Endothelial cell of umbilical vein (primary cell): ENCODE data around the gene SYNDIG1. TPM values are rescaled to one million over a fixed set of nuclear protein-coding genes. Genes with fewer than 3 reads are reported as not detected.

ENCODE experiments used
- BruUV-seq: library from RNA; stranded (reverse); fragments of 400-500 nt; replicated peaks from 2 replicates; lab custom pipeline; 2021; lab: Mats Ljungman, UMichigan
- CTCF ChIA-PET: fragments of 300-600, 350-600 bp; sonication (Branson Sonifier 250); formaldehyde crosslinking; loops from one replicate; lab custom pipeline; 2021; ENCODE audit warnings: antibody characterized with exemption, inconsistent platforms; lab: Charles Lee
- POLR2A ChIA-PET: fragments of 300-600, 350-600 bp; sonication (Branson Sonifier 250); formaldehyde crosslinking; loops from one replicate; lab custom pipeline; 2021; ENCODE audit warnings: antibody characterized with exemption, inconsistent platforms; lab: Charles Lee
- DNase-seq: peaks from one replicate; pipeline ENCODE4 v3.0.0-alpha.2; 2011; ENCODE audit warnings: low read depth, low spot score
- FAIRE-seq: peaks from 2 replicates; lab custom pipeline; 2011; peaks lifted over from hg19 to GRCh38; lab: Jason Lieb, UNC
- H2AFZ ChIP-seq: 2 replicates; pipeline ENCODE4 v1.6.0; 2012; ENCODE audit warnings: low read depth, low read length, control low read depth, inconsistent platforms
- H3K27ac ChIP-seq: 2 replicates; pipeline ENCODE4 v1.5.1; 2011; ENCODE audit warnings: low read depth, mild to moderate bottlenecking, control low read depth, low read length, moderate library complexity; ENCODE audit not compliant: insufficient read depth
- H3K27me3 ChIP-seq, 2 experiments: 2 replicates each; pipeline versions ENCODE4 v1.6.0 to v1.6.1; 2011; ENCODE audit warnings: low read length in 2 of 2, mixed read lengths in 1 of 2; ENCODE audit not compliant: control insufficient read depth in 2 of 2, insufficient read depth in 2 of 2
- H3K36me3 ChIP-seq, 2 experiments: 2 replicates in 1 of 2; 3 replicates in 1 of 2; pipeline ENCODE4 v1.5.1; 2011; ENCODE audit warnings: low read length in 2 of 2, mild to moderate bottlenecking in 1 of 2, moderate library complexity in 1 of 2; ENCODE audit not compliant: control insufficient read depth in 2 of 2, insufficient read depth in 2 of 2; ENCODE audit errors: extremely low read depth in 1 of 2
- H3K4me1 ChIP-seq: 3 replicates; pipeline ENCODE4 v1.5.1; 2011; ENCODE audit warnings: mild to moderate bottlenecking, low read length; ENCODE audit not compliant: control insufficient read depth, insufficient read depth; ENCODE audit errors: extremely low read depth
- H3K4me2 ChIP-seq: 2 replicates; pipeline ENCODE4 v1.6.1; 2011; ENCODE audit warnings: low read length, control low read depth, mixed read lengths; ENCODE audit not compliant: insufficient read depth
- H3K4me3 ChIP-seq, 3 experiments: fragments of 200-600 bp in 1 of 3; sonication (generic), shearing (Covaris generic) in 1 of 3; replicated peaks in 1 of 3; 2 replicates each; pipeline ENCODE4 v1.5.1; 2011 to 2016; ENCODE audit warnings: control low read depth in 3 of 3, low read length in 3 of 3, mild to moderate bottlenecking in 2 of 3, inconsistent platforms in 1 of 3, low read depth in 1 of 3, moderate library complexity in 1 of 3; ENCODE audit not compliant: insufficient read depth in 1 of 3
- H3K79me2 ChIP-seq: 2 replicates; pipeline ENCODE4 v1.6.0; 2012; ENCODE audit warnings: low read length, inconsistent platforms; ENCODE audit not compliant: control insufficient read depth, insufficient read depth
- H3K9ac ChIP-seq: replicated peaks from 2 replicates; pipeline ENCODE3; 2011; ENCODE audit warnings: low read length, control low read depth; ENCODE audit not compliant: insufficient read depth; ENCODE audit errors: extremely low read depth
- H3K9me1 ChIP-seq: replicated peaks from 3 replicates; pipeline ENCODE4 v1.6.0; 2011; ENCODE audit warnings: mild to moderate bottlenecking, low read length; ENCODE audit not compliant: control insufficient read depth, insufficient read depth; ENCODE audit errors: extremely low read depth
- H3K9me3 ChIP-seq: replicated peaks from 2 replicates; pipeline ENCODE4 v1.5.1; 2012; ENCODE audit warnings: low read length, inconsistent platforms; ENCODE audit not compliant: control insufficient read depth, insufficient read depth
- H4K20me1 ChIP-seq: replicated peaks from 2 replicates; pipeline ENCODE3; 2011; ENCODE audit warnings: mild to moderate bottlenecking, low read length; ENCODE audit not compliant: control insufficient read depth, insufficient read depth; ENCODE audit errors: extremely low read depth
- CTCF ChIP-seq, 2 donors: IDR thresholded peaks; 1 replicate in 1 of 2; 2 replicates in 1 of 2; pipeline ENCODE4 v1.5.1; 2011; ENCODE audit warnings: low read length in 2 of 2, mild to moderate bottlenecking in 2 of 2, moderate library complexity in 2 of 2, control low read depth in 1 of 2, inconsistent platforms in 1 of 2, low read depth in 1 of 2; ENCODE audit not compliant: insufficient read depth in 1 of 2; ENCODE audit errors: extremely low read depth in 1 of 2
- EZH2 ChIP-seq: IDR thresholded peaks from 2 replicates; pipeline ENCODE4 v1.6.1; 2012; ENCODE audit warnings: borderline replicate concordance, low read depth, mild to moderate bottlenecking, moderate library complexity, low read length, inconsistent platforms; ENCODE audit not compliant: severe bottlenecking
- FOS ChIP-seq: IDR thresholded peaks from 2 replicates; pipeline ENCODE4 v1.6.1; 2011; ENCODE audit warnings: mild to moderate bottlenecking, low read length, moderate library complexity, borderline replicate concordance; ENCODE audit not compliant: insufficient read depth
- GATA2 ChIP-seq: IDR thresholded peaks from 2 replicates; pipeline ENCODE4 v1.7.0; 2011; ENCODE audit warnings: low read depth, mild to moderate bottlenecking, moderate library complexity, mixed read lengths, low read length; ENCODE audit not compliant: insufficient read length, insufficient read depth
- JUN ChIP-seq: IDR thresholded peaks from 2 replicates; pipeline ENCODE4 v1.6.1; 2011; ENCODE audit warnings: borderline replicate concordance, low read depth; ENCODE audit not compliant: insufficient read length, insufficient read depth
- MAX ChIP-seq: IDR thresholded peaks from 2 replicates; pipeline ENCODE4 v1.6.1; 2011; ENCODE audit not compliant: insufficient read depth, insufficient read length
- MYC ChIP-seq: IDR thresholded peaks from one replicate; pipeline ENCODE4 v1.6.1; 2011; ENCODE audit warnings: mild to moderate bottlenecking, low read depth, low read length
- POLR2A ChIP-seq: IDR thresholded peaks from 2 replicates; pipeline ENCODE4 v1.6.1; 2012; ENCODE audit warnings: low read depth, mild to moderate bottlenecking, control low read depth, low read length
- POLR2AphosphoS5 ChIP-seq: IDR thresholded peaks from 2 replicates; pipeline ENCODE4 v1.6.1; 2012; ENCODE audit warnings: low read depth, mild to moderate bottlenecking, control low read depth, low read length, moderate library complexity; ENCODE audit not compliant: insufficient read depth
- dilution Hi-C: fragments of 300-500 bp; cut with MboI; formaldehyde crosslinking; loops from one replicate; pipeline ENCODE4 v1.15.0; 2019; ENCODE audit warnings: low sequenced_read_pairs; ENCODE audit not compliant: extremely low pct_ligation_motif_present
- intact Hi-C: fragments of 100-400 bp; cut with micrococcal nuclease; formaldehyde crosslinking; loops from one replicate; pipeline ENCODE4 v1.10.0; 2022
- polyA plus RNA-seq, 4 experiments: library from polyadenylated mRNA; depleted of rRNA in 3 of 4; stranded (reverse) in 3 of 4; unstranded in 1 of 4; fragments of >200 nt; gene quantifications; 2 replicates each; pipeline versions ENCODE4 v1.2.1 to v1.2.3, GENCODE V29; 2011 to 2012; ENCODE audit warnings: missing spikeins in 1 of 4
- total RNA-seq: library from RNA; stranded (reverse); gene quantifications from 2 replicates; pipeline ENCODE4 v1.2.3, GENCODE V29; 2021

Gene SYNDIG1
- total and polyA plus RNA-seq, 2 donors (not counting 3 experiments of a cell fraction or from before 2014, with no cell fraction given), result not detected

GRCh38 chr20:24522452-24523330, 53.3 kb downstream of the SYNDIG1 start:
- BruUV-seq, result no TSS peak
- dilution Hi-C loops (no loop called here), intact Hi-C loops (no loop called here)
- no peak overlapping the region for H3K27ac ChIP-seq
- H3K9me3 ChIP-seq, result peaks cover 2% of the 10 kb centered on the region
- TF ChIP-seq JUN (no peak), MAX (no peak), GATA2 (no peak), POLR2A (no peak)
- no peak overlapping the region for H2AFZ ChIP-seq
- no peaks in the 10 kb centered on the region for H3K27me3 ChIP-seq
- POLR2A ChIA-PET, result no interaction called here
- H3K4me2 ChIP-seq, result no peak overlapping the region
- DNase-seq, result no peak
- H3K4me3 ChIP-seq, result no peak overlapping the region
- CTCF ChIA-PET, result interaction anchor here (0.7 kb wide), 1 partner anchor 106 kb away, joined by 3 read pairs; no protein-coding TSS in a partner anchor
- H4K20me1 ChIP-seq, result no peaks in the 10 kb centered on the region
- no peaks in the 10 kb centered on the region for H3K36me3 ChIP-seq
- H3K9me1 ChIP-seq, result no peaks in the 10 kb centered on the region
- no peaks in the 10 kb centered on the region for H3K79me2 ChIP-seq
- no peaks in the 10 kb centered on the region for H3K4me1 ChIP-seq
- H3K9ac ChIP-seq, result no peak overlapping the region
- FAIRE-seq, result no peak

DNA sequence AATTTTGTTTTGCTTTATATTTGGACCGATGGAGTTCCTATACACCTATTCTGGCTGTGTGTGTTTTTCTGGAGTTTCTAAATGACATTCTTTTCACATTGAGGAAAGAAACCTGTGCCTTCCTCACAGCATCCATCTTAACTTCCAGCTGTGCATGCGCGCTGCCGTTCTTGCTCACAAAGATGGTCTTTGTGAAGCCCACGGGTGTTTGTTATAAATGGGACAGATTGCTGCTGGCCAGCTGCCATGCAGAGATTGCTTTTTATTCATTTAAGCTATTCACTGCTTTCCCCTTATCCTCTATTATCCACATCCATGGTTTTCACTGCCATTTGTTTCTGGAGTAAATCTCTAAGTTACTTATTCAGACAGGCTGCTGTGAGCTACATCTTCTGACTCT, 54.2 kb downstream of the SYNDIG1 start:
- H3K9ac ChIP-seq, result no peak overlapping the region
- no peaks in the 10 kb centered on the region for H4K20me1 ChIP-seq
- H3K4me3 ChIP-seq, result no peak overlapping the region
- ChIA-PET POLR2A (no interaction called here), CTCF (no interaction called here)
- no peaks in the 10 kb centered on the region for H3K79me2 ChIP-seq
- no TSS peak for BruUV-seq
- no peaks in the 10 kb centered on the region for H3K4me1 ChIP-seq
- DNase-seq (no peak), FAIRE-seq (no peak)
- intact Hi-C loops, result no loop called here
- H3K27ac ChIP-seq, result no peak overlapping the region
- H3K4me2 ChIP-seq, result no peak overlapping the region
- no peaks in the 10 kb centered on the region for H3K27me3 ChIP-seq
- no peak for TF ChIP-seq JUN
- no peak for TF ChIP-seq FOS
- no peak for TF ChIP-seq POLR2AphosphoS5
- TF ChIP-seq MAX, result no peak
- TF ChIP-seq MYC, result no peak
- TF ChIP-seq POLR2A, result no peak
- TF ChIP-seq EZH2, result no peak
- TF ChIP-seq GATA2, result no peak
- no peak for TF ChIP-seq CTCF (IDR thresholded peaks at IDR 0.05; ENCODE audit: extremely low read depth in 1 of 2, insufficient read depth in 1 of 2, low read depth in 1 of 2, low read length in 2 of 2)
- H3K9me3 ChIP-seq, result peaks cover 2% of the 10 kb centered on the region
- dilution Hi-C loops, result no loop called here
- H2AFZ ChIP-seq, result no peak overlapping the region
- H3K9me1 ChIP-seq, result no peaks in the 10 kb centered on the region
- H3K36me3 ChIP-seq, result no peaks in the 10 kb centered on the region
